Measurements from ENCODE around the gene PARD3B.

PARD3B gene

GRCh38 chr2:204583773-204584172 is 38.5 kb downstream of the PARD3B start:
- in situ Hi-C loops (cut with MboI; ENCODE audit: low sequenced_read_pairs) = no loop called here
- H3K4me3 ChIP-seq = no peak overlapping the region
- H3K36me3 ChIP-seq (replicated peaks) = no peaks in the 10 kb centered on the region
- no peaks in the 10 kb centered on the region for H3K27me3 ChIP-seq (ENCODE audit: low read depth)
- no peak for DNase-seq (ENCODE audit: low spot score in 2 of 2)
- H3K9me3 ChIP-seq = no peaks in the 10 kb centered on the region
- peaks cover 13% of the 10 kb centered on the region for H3K4me1 ChIP-seq

- no peak overlapping the region for H3K4me3 ChIP-seq
Measured at GRCh38 chr2:204585930-204586329, 40.7 kb downstream of the PARD3B start.

GRCh38 chr2:204586444-204587180 is 41.3 kb downstream of the PARD3B start:
- in situ Hi-C loops (cut with MboI; ENCODE audit: low sequenced_read_pairs) = no loop called here
- no peak overlapping the region for H3K4me3 ChIP-seq
- no peak for DNase-seq (ENCODE audit: low spot score in 2 of 2)
- no peaks in the 10 kb centered on the region for H3K9me3 ChIP-seq
- H3K4me1 ChIP-seq = peaks cover 22% of the 10 kb centered on the region
- no peaks in the 10 kb centered on the region for H3K27me3 ChIP-seq (ENCODE audit: low read depth)
- H3K36me3 ChIP-seq (replicated peaks) = no peaks in the 10 kb centered on the region

More at GRCh38 chr2:204585930-204586329, 40.7 kb downstream of the PARD3B start:
- H3K4me1 ChIP-seq = peaks cover 15% of the 10 kb centered on the region
- H3K9me3 ChIP-seq = no peaks in the 10 kb centered on the region
- no peaks in the 10 kb centered on the region for H3K36me3 ChIP-seq (replicated peaks)
- in situ Hi-C loops (cut with MboI; ENCODE audit: low sequenced_read_pairs) = no loop called here
- no peak for DNase-seq (ENCODE audit: low spot score in 2 of 2)
- H3K27me3 ChIP-seq (ENCODE audit: low read depth) = no peaks in the 10 kb centered on the region

- Histone ChIP-seq H3K4me1 (peaks cover 24% of the 10 kb centered on the region), H3K4me3 (no peak overlapping the region), H3K27me3 (ENCODE audit: low read depth) (no peaks in the 10 kb centered on the region), H3K36me3 (replicated peaks) (no peaks in the 10 kb centered on the region), H3K9me3 (no peaks in the 10 kb centered on the region)
- DNase-seq (ENCODE audit: low spot score in 2 of 2) = no peak
- in situ Hi-C loops (cut with MboI; ENCODE audit: low sequenced_read_pairs) = no loop called here
Measured at GRCh38 chr2:204590063-204590462, 44.8 kb downstream of the PARD3B start.

GRCh38 chr2:204591225-204591624 is 46.0 kb downstream of the PARD3B start:
- H3K27me3 ChIP-seq (ENCODE audit: low read depth) = no peaks in the 10 kb centered on the region
- in situ Hi-C loops (cut with MboI; ENCODE audit: low sequenced_read_pairs) = no loop called here
- peaks cover 24% of the 10 kb centered on the region for H3K4me1 ChIP-seq
- H3K4me3 ChIP-seq = no peak overlapping the region
- no peaks in the 10 kb centered on the region for H3K36me3 ChIP-seq (replicated peaks)
- peak; percentile 10 to 49 for DNase-seq (ENCODE audit: low spot score in 2 of 2)
- H3K9me3 ChIP-seq = no peaks in the 10 kb centered on the region

GRCh38 chr2:204604061-204604460 is 58.8 kb downstream of the PARD3B start:
- peaks cover 11% of the 10 kb centered on the region for H3K4me1 ChIP-seq
- no peaks in the 10 kb centered on the region for H3K9me3 ChIP-seq
- no peak for DNase-seq (ENCODE audit: low spot score in 2 of 2)
- in situ Hi-C loops (cut with MboI; ENCODE audit: low sequenced_read_pairs) = no loop called here
- no peak overlapping the region for H3K4me3 ChIP-seq
- no peaks in the 10 kb centered on the region for H3K36me3 ChIP-seq (replicated peaks)
- H3K27me3 ChIP-seq (ENCODE audit: low read depth) = no peaks in the 10 kb centered on the region

GRCh38 chr2:204608237-204608939 is 63.1 kb downstream of the PARD3B start:
- Histone ChIP-seq H3K27me3 (ENCODE audit: low read depth) (no peaks in the 10 kb centered on the region), H3K4me3 (no peak overlapping the region), H3K4me1 (no peaks in the 10 kb centered on the region), H3K9me3 (no peaks in the 10 kb centered on the region), H3K36me3 (replicated peaks) (no peaks in the 10 kb centered on the region)
- DNase-seq (ENCODE audit: low spot score in 2 of 2) = no peak
- in situ Hi-C loops (cut with MboI; ENCODE audit: low sequenced_read_pairs) = no loop called here

- no peaks in the 10 kb centered on the region for H3K36me3 ChIP-seq (replicated peaks)
- H3K9me3 ChIP-seq = no peaks in the 10 kb centered on the region
- no peaks in the 10 kb centered on the region for H3K27me3 ChIP-seq (ENCODE audit: low read depth)
- no peak overlapping the region for H3K4me3 ChIP-seq
- DNase-seq (ENCODE audit: low spot score in 2 of 2) = no peak
- in situ Hi-C loops (cut with MboI; ENCODE audit: low sequenced_read_pairs) = no loop called here
- H3K4me1 ChIP-seq = no peaks in the 10 kb centered on the region
Measured at GRCh38 chr2:204611017-204611631, 65.8 kb downstream of the PARD3B start.

- H3K4me3 ChIP-seq = no peak overlapping the region
- H3K4me1 ChIP-seq = no peaks in the 10 kb centered on the region
- no peak for DNase-seq (ENCODE audit: low spot score in 2 of 2)
- H3K27me3 ChIP-seq (ENCODE audit: low read depth) = no peaks in the 10 kb centered on the region
- H3K36me3 ChIP-seq (replicated peaks) = no peaks in the 10 kb centered on the region
- H3K9me3 ChIP-seq = no peaks in the 10 kb centered on the region
- in situ Hi-C loops (cut with MboI; ENCODE audit: low sequenced_read_pairs) = no loop called here
Measured at GRCh38 chr2:204611764-204612163, 66.5 kb downstream of the PARD3B start.

- in situ Hi-C loops (cut with MboI; ENCODE audit: low sequenced_read_pairs) = no loop called here
- no peaks in the 10 kb centered on the region for H3K36me3 ChIP-seq (replicated peaks)
- no peaks in the 10 kb centered on the region for H3K27me3 ChIP-seq (ENCODE audit: low read depth)
- H3K4me1 ChIP-seq = no peaks in the 10 kb centered on the region
- no peaks in the 10 kb centered on the region for H3K9me3 ChIP-seq
- DNase-seq (ENCODE audit: low spot score in 2 of 2) = no peak
- no peak overlapping the region for H3K4me3 ChIP-seq
Measured at GRCh38 chr2:204613635-204614034, 68.4 kb downstream of the PARD3B start.

GRCh38 chr2:204615456-204615855 is 70.2 kb downstream of the PARD3B start:
- in situ Hi-C loops (cut with MboI; ENCODE audit: low sequenced_read_pairs) = no loop called here
- Histone ChIP-seq H3K36me3 (replicated peaks) (no peaks in the 10 kb centered on the region), H3K9me3 (no peaks in the 10 kb centered on the region), H3K4me1 (no peaks in the 10 kb centered on the region), H3K27me3 (ENCODE audit: low read depth) (no peaks in the 10 kb centered on the region), H3K4me3 (no peak overlapping the region)
- no peak for DNase-seq (ENCODE audit: low spot score in 2 of 2)

GRCh38 chr2:204625135-204625534 is 79.9 kb downstream of the PARD3B start:
- no peak for DNase-seq (ENCODE audit: low spot score in 2 of 2)
- Histone ChIP-seq H3K9me3 (no peaks in the 10 kb centered on the region), H3K36me3 (replicated peaks) (no peaks in the 10 kb centered on the region), H3K4me1 (peaks cover 12% of the 10 kb centered on the region), H3K4me3 (no peak overlapping the region), H3K27me3 (ENCODE audit: low read depth) (no peaks in the 10 kb centered on the region)
- in situ Hi-C loops (cut with MboI; ENCODE audit: low sequenced_read_pairs) = no loop called here

- in situ Hi-C loops (cut with MboI; ENCODE audit: low sequenced_read_pairs) = no loop called here
- Histone ChIP-seq H3K4me3 (no peak overlapping the region), H3K4me1 (peaks cover 12% of the 10 kb centered on the region), H3K36me3 (replicated peaks) (no peaks in the 10 kb centered on the region), H3K27me3 (ENCODE audit: low read depth) (no peaks in the 10 kb centered on the region), H3K9me3 (no peaks in the 10 kb centered on the region)
- DNase-seq (ENCODE audit: low spot score in 2 of 2) = peak; percentile 21 to 67
Measured at GRCh38 chr2:204628926-204629712, 83.8 kb downstream of the PARD3B start.

All from HAP-1 (cell line).